ENCODE results near the gene GNL1.
"Not testable (repeated sequence)": the region's sequence is repeated elsewhere in the genome, so short reads cannot be mapped to it uniquely, and the experiment has no call there.

Gene GNL1

GRCh38 chr6:30508890-30509736 lies 47.2 kb downstream of the GNL1 start:
- ChIA-PET POLR2A (no interaction called here), CTCF (interaction anchor here (1.0 to 7.5 kb wide), 8 partner anchors 8 to 37 kb away, joined by 3 to 66 read pairs (median 8); no protein-coding TSS in a partner anchor)
- H3K4me3 ChIP-seq (ENCODE audit: low read depth, low read length), result no peak overlapping the region
- no peak for TF ChIP-seq CTCF (IDR thresholded peaks at IDR 0.05; ENCODE audit: insufficient read depth, low read length, missing control alignments)
- no peak for DNase-seq (ENCODE audit: low read depth, low spot score)

GRCh38 chr6:30507849-30508827 lies 48.2 kb downstream of the GNL1 start:
- DNase-seq (ENCODE audit: low read depth, low spot score), result no peak
- CTCF ChIA-PET, result interaction anchor here (2.2 to 7.5 kb wide), 4 partner anchors 12 to 34 kb away, joined by 7 to 66 read pairs (median 32); no protein-coding TSS in a partner anchor
- POLR2A ChIA-PET, result no interaction called here
- no peak overlapping the region for H3K4me3 ChIP-seq (ENCODE audit: low read depth, low read length)
- TF ChIP-seq CTCF (IDR thresholded peaks at IDR 0.05; ENCODE audit: insufficient read depth, low read length, missing control alignments), result no peak

GRCh38 chr6:30500421-30501355 lies 55.6 kb downstream of the GNL1 start:
- TF ChIP-seq CTCF (IDR thresholded peaks at IDR 0.05; ENCODE audit: insufficient read depth, low read length, missing control alignments), result no peak
- H3K4me3 ChIP-seq (ENCODE audit: low read depth, low read length), result no peak overlapping the region
- CTCF ChIA-PET, result interaction anchor here (0.7 to 6.2 kb wide), 10 partner anchors 9 to 43 kb away, joined by 3 to 69 read pairs (median 7); no protein-coding TSS in a partner anchor
- POLR2A ChIA-PET, result interaction anchor here (0.8 to 0.9 kb wide), 2 partner anchors 10 to 47 kb away, joined by 3 read pairs; no protein-coding TSS in a partner anchor
- DNase-seq (ENCODE audit: low read depth, low spot score), result no peak

GRCh38 chr6:30498705-30499104 lies 57.6 kb downstream of the GNL1 start:
- POLR2A ChIA-PET; DNase-seq (ENCODE audit: low read depth, low spot score); H3K4me3 ChIP-seq (ENCODE audit: low read depth, low read length): not testable (repeated sequence)
- CTCF ChIA-PET, result interaction anchor here (6.2 kb wide), 1 partner anchor 33 kb away, joined by 43 read pairs; no protein-coding TSS in a partner anchor

GRCh38 chr6:30497714-30498113 lies 58.6 kb downstream of the GNL1 start:
- H3K4me3 ChIP-seq (ENCODE audit: low read depth, low read length), result no peak overlapping the region
- ChIA-PET CTCF (interaction anchor here (1.8 to 2.9 kb wide), 3 partner anchors 34 to 45 kb away, joined by 4 to 33 read pairs (median 24); no protein-coding TSS in a partner anchor), POLR2A (no interaction called here)
- no peak for DNase-seq (ENCODE audit: low read depth, low spot score)
- no peak for TF ChIP-seq CTCF (IDR thresholded peaks at IDR 0.05; ENCODE audit: insufficient read depth, low read length, missing control alignments)

GRCh38 chr6:30497261-30497599 lies 59.1 kb downstream of the GNL1 start:
- ChIA-PET POLR2A (interaction anchor here (0.7 kb wide), 1 partner anchor 80 kb away, joined by 4 read pairs; no protein-coding TSS in a partner anchor), CTCF (interaction anchor here (1.2 to 2.9 kb wide), 5 partner anchors 13 to 46 kb away, joined by 4 to 33 read pairs (median 9); no protein-coding TSS in a partner anchor)
- DNase-seq (ENCODE audit: low read depth, low spot score); H3K4me3 ChIP-seq (ENCODE audit: low read depth, low read length): not testable (repeated sequence)
